CD4-positive, alpha-beta T cell (primary cell): ENCODE measurements around the gene CDKN1C. TPM values are rescaled to one million over a fixed set of nuclear protein-coding genes. Genes with fewer than 3 reads are reported as not detected.

ENCODE experiments used
- ATAC-seq: fragments of 200-7000 bp; cut with Tn5 transposase; one replicate; pipeline ENCODE4 v1.10.0; 2022; ENCODE audit warnings: mild to moderate bottlenecking; ENCODE audit not compliant: poor library complexity
- CTCF ChIA-PET: fragments of 350-600 bp; sonication (Branson Sonifier 250); formaldehyde crosslinking; loops from one replicate; lab custom pipeline; 2021; ENCODE audit warnings: antibody characterized with exemption, inconsistent platforms; lab: Charles Lee
- POLR2A ChIA-PET: fragments of 350-600 bp; sonication (Branson Sonifier 250); formaldehyde crosslinking; loops from one replicate; lab custom pipeline; 2021; ENCODE audit warnings: antibody characterized with exemption, inconsistent platforms; lab: Charles Lee
- DNase-seq, 14 experiments: peaks; one replicate each; pipeline ENCODE4 v3.0.0-alpha.2; 2013 to 2020; ENCODE audit warnings: mixed read lengths in 2 of 14
- H3K27ac ChIP-seq, 2 donors: one replicate each; pipeline versions ENCODE4 v1.5.1 to v1.7.0; 2013; ENCODE audit warnings: low read length in 2 of 2, low read depth in 1 of 2, mild to moderate bottlenecking in 1 of 2
- H3K27me3 ChIP-seq, 2 experiments: 1 replicate in 1 of 2; 2 replicates in 1 of 2; pipeline versions ENCODE4 v1.6.1 to v1.7.0; 2013; ENCODE audit warnings: low read length in 2 of 2, control low read depth in 1 of 2, mild to moderate bottlenecking in 1 of 2, moderate library complexity in 1 of 2; ENCODE audit not compliant: insufficient read depth in 2 of 2, control insufficient read depth in 1 of 2
- H3K36me3 ChIP-seq: one replicate; pipeline ENCODE4 v1.6.1; 2013; ENCODE audit warnings: low read length, control low read depth; ENCODE audit not compliant: insufficient read depth
- H3K4me1 ChIP-seq: one replicate; pipeline ENCODE4 v1.6.1; 2013; ENCODE audit warnings: low read length, control low read depth; ENCODE audit not compliant: insufficient read depth
- H3K4me3 ChIP-seq: one replicate; pipeline ENCODE4 v1.5.1; 2013; ENCODE audit warnings: mild to moderate bottlenecking, low read length, moderate library complexity
- H3K9me3 ChIP-seq, 2 experiments: 1 replicate in 1 of 2; 2 replicates in 1 of 2; pipeline versions ENCODE4 v1.6.1 to v1.7.0; 2013; ENCODE audit warnings: low read length in 2 of 2, mild to moderate bottlenecking in 2 of 2, control low read depth in 1 of 2, moderate library complexity in 1 of 2; ENCODE audit not compliant: control insufficient read depth in 1 of 2, insufficient read depth in 1 of 2
- H3K27ac Mint-ChIP-seq: one replicate; pipeline ENCODE4 v1.8.0; 2020; ENCODE audit warnings: mixed read lengths
- H3K27me3 Mint-ChIP-seq: one replicate; pipeline ENCODE4 v1.8.0; 2021; ENCODE audit warnings: mixed read lengths
- H3K36me3 Mint-ChIP-seq: one replicate; pipeline ENCODE4 v1.8.0; 2021; ENCODE audit warnings: low read depth, mixed read lengths
- H3K4me1 Mint-ChIP-seq: one replicate; pipeline ENCODE4 v1.8.0; 2021; ENCODE audit warnings: low read depth, mixed read lengths
- H3K4me3 Mint-ChIP-seq: one replicate; pipeline ENCODE4 v1.8.0; 2020; ENCODE audit warnings: mild to moderate bottlenecking, mixed read lengths
- H3K9me3 Mint-ChIP-seq: one replicate; pipeline ENCODE4 v1.8.0; 2020; ENCODE audit warnings: mixed read lengths
- CTCF ChIP-seq: fragments of 200-600 bp; IDR thresholded peaks from one replicate; pipeline ENCODE4 v1.8.0; 2022; ENCODE audit warnings: antibody characterized with exemption, mild to moderate bottlenecking
- intact Hi-C, 2 experiments: fragments of 100-400 bp; cut with DNase I in 1 of 2; cut with micrococcal nuclease in 1 of 2; formaldehyde crosslinking; loops; one replicate each; pipeline versions ENCODE4 v1.15.1 to v1.9.0; 2023 to 2025; cut with DNase I, micrococcal nuclease
- total RNA-seq, 174 experiments: library from RNA in 2 of 174; stranded (reverse) in 2 of 174; gene quantifications; one replicate each; pipeline ENCODE4 v1.2.3 and lab custom pipeline; 2021 to 2026

CDKN1C gene
- total RNA-seq, 2 experiments from 2014 or later, result 1.9 to 2.5 TPM

GRCh38 chr11:2892215-2892966 lies 6.8 kb upstream of the CDKN1C start:
- Histone ChIP-seq H3K4me3 (peak overlapping the region; percentile 49), H3K27ac (peak overlapping the region; percentile 53 to 68)
- peak; percentile 86 for TF ChIP-seq CTCF

DNA sequence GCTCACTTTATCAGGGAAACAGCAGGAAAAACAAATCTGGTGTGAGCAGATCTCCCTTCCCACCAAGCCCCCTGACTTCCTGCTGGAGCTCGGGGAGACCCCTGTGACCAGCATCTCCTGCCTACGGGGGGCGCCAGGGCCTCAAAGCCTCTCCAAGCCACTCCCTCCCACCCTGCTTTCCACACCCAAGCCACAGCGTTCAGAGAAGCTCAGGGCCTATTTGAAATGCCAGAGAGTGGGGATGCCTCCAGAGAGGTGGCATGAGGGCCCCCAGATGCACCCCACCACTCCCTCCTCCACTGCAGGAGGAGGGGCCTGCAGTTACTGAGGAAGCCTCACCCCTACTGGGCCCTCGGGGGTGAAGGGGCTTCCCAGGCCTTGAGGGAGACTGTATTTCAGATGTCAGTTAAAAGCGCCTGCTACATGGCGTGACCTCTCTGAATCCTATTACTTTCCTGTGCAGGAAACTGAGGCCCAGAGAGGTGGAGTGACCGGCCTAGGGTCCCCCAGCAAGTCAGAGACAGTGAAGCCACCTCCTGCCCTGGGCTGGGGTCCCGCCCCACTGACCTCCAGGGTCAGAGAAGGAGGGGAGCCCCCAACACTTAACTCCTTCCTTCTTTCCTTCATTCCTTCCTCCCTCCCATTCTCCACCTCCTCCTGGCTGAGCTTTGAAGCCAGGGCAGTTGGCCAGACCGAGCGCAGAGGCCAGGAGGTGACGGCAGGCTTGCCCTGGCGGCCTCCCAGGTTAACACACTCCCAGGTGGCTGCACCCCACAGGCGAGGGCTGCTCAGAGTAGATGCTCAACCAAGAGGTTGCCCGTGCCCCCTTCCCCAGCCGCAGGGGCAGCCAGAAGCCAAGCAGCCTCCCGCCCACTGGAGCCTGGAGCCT lies 6.0 kb upstream of the CDKN1C start:
- H3K4me1 ChIP-seq, result peaks cover 52% of the 10 kb centered on the region
- Mint-ChIP-seq H3K27ac (peak overlapping the region; percentile 68), H3K4me3 (peak overlapping the region; percentile 67), H3K9me3 (no peaks in the 10 kb centered on the region), H3K4me1 (peaks cover 38% of the 10 kb centered on the region), H3K27me3 (no peaks in the 10 kb centered on the region), H3K36me3 (no peaks in the 10 kb centered on the region)
- H3K36me3 ChIP-seq, result no peaks in the 10 kb centered on the region
- no peaks in the 10 kb centered on the region for H3K9me3 ChIP-seq
- no peaks in the 10 kb centered on the region for H3K27me3 ChIP-seq
- intact Hi-C loops, result loop anchor here (1.0 to 10.0 kb wide), 6 partner anchors 194 to 1127 kb away; partner anchors contain the start of genes CTSD (in 1 of the 2) and KCNQ1OT1 (in 1 of the 2)
- H3K27ac ChIP-seq, result peak overlapping the region; percentile 53 to 68
- ATAC-seq (no peak), DNase-seq (peak in 2 of 14 experiments; percentile 17 to 33)
- TF ChIP-seq CTCF, result no peak
- H3K4me3 ChIP-seq, result peak overlapping the region; percentile 49
- ChIA-PET POLR2A (interaction anchor here (1.2 to 3.9 kb wide), 5 partner anchors 10 to 359 kb away, joined by 3 to 20 read pairs (median 7); partner anchors contain the start of gene PHLDA2), CTCF (interaction anchor here (0.6 to 9.0 kb wide), 10 partner anchors 8 to 471 kb away, joined by 3 to 158 read pairs (median 5); a partner anchor contains a TSS)

More at GRCh38 chr11:2892215-2892966, 6.8 kb upstream of the CDKN1C start:
- POLR2A ChIA-PET, result interaction anchor here (1.0 to 3.9 kb wide), 6 partner anchors 9 to 492 kb away, joined by 3 to 20 read pairs (median 7); partner anchors contain the start of genes PHLDA2 and TSSC4
- Histone ChIP-seq H3K36me3 (no peaks in the 10 kb centered on the region), H3K27me3 (no peaks in the 10 kb centered on the region), H3K9me3 (no peaks in the 10 kb centered on the region), H3K4me1 (peaks cover 47% of the 10 kb centered on the region)
- H3K27ac Mint-ChIP-seq, result peak overlapping the region; percentile 68
- DNase-seq (peak; percentile 42 to 84 (median 64)), ATAC-seq (peak; percentile 69)
- no peaks in the 10 kb centered on the region for H3K36me3 Mint-ChIP-seq
- CTCF ChIA-PET, result interaction anchor here (0.6 to 9.0 kb wide), 15 partner anchors 9 to 471 kb away, joined by 3 to 158 read pairs (median 4); partner anchors contain the start of genes CARS1 and PHLDA2
- H3K4me1 Mint-ChIP-seq, result peaks cover 30% of the 10 kb centered on the region
- no peaks in the 10 kb centered on the region for H3K9me3 Mint-ChIP-seq
- peak overlapping the region; percentile 82 for H3K4me3 Mint-ChIP-seq
- H3K27me3 Mint-ChIP-seq, result no peaks in the 10 kb centered on the region
- intact Hi-C loops, result loop anchor here (1.0 to 10.0 kb wide), 6 partner anchors 195 to 1128 kb away; partner anchors contain the start of genes CTSD (in 1 of the 2) and KCNQ1OT1 (in 1 of the 2)
